ENCODE data around the gene AATK. TPM values are rescaled to one million over a fixed set of nuclear protein-coding genes. Genes with fewer than 3 reads are reported as not detected.

The AATK gene
- total RNA-seq, 1 donor from 2014 or later, result 440 TPM

- ATAC-seq (no peak), DNase-seq (ENCODE audit: low spot score) (no peak)
- intact Hi-C loops (cut with DNase I), result no loop called here
These were observed 18.5 kb upstream of the AATK start for GRCh38 chr17:81184555-81184954.

DNA sequence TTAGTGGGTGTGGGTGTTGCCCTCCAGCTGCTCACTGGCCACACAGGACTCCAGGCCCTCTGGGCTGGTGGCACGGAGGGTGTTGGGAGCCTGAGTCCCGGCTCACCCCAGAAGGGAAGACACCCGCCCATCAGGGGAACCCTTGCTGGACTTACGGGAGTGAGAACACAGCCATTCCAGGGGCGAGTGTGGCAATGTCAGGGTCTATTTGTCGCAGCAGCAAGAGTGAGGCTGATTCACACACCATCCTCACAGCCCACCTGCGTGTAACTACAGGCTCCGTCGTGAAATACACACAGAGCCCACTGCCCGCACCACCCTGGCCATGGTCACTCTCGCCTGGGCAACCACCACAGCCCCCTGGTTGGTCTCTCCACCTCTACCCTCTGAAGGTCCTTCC is 17.8 kb upstream of the AATK start:
- intact Hi-C loops (cut with DNase I), result no loop called here
- DNase-seq (ENCODE audit: low spot score) (no peak), ATAC-seq (no peak)

- intact Hi-C loops (cut with DNase I), result no loop called here
- ATAC-seq, result no peak
- DNase-seq (ENCODE audit: low spot score), result no peak
These were observed 17.3 kb upstream of the AATK start for GRCh38 chr17:81183316-81183715.

GRCh38 chr17:81182596-81182995 is 16.6 kb upstream of the AATK start:
- DNase-seq (ENCODE audit: low spot score), result no peak
- no peak for ATAC-seq
- intact Hi-C loops (cut with DNase I), result no loop called here

DNA sequence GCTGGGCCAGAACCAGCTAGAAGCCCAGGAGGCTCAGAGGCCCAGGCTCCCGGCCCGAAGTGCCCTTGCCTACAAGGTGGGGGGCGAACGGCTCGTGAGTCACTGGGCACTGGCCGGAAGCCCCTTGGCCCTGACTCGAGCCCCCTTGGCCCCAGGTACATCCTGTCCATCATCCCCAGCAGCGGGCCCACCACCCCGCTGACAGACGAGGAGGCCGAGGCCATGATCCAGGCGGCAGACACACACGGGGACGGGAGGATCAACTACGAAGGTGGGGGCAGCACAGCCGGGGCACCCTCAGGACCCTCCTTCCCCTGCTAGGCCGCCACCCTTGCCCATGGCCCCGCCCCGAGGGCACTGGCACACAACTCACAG is 15.8 kb upstream of the AATK start:
- ATAC-seq (no peak), DNase-seq (ENCODE audit: low spot score) (no peak)
- intact Hi-C loops (cut with DNase I), result no loop called here

DNA sequence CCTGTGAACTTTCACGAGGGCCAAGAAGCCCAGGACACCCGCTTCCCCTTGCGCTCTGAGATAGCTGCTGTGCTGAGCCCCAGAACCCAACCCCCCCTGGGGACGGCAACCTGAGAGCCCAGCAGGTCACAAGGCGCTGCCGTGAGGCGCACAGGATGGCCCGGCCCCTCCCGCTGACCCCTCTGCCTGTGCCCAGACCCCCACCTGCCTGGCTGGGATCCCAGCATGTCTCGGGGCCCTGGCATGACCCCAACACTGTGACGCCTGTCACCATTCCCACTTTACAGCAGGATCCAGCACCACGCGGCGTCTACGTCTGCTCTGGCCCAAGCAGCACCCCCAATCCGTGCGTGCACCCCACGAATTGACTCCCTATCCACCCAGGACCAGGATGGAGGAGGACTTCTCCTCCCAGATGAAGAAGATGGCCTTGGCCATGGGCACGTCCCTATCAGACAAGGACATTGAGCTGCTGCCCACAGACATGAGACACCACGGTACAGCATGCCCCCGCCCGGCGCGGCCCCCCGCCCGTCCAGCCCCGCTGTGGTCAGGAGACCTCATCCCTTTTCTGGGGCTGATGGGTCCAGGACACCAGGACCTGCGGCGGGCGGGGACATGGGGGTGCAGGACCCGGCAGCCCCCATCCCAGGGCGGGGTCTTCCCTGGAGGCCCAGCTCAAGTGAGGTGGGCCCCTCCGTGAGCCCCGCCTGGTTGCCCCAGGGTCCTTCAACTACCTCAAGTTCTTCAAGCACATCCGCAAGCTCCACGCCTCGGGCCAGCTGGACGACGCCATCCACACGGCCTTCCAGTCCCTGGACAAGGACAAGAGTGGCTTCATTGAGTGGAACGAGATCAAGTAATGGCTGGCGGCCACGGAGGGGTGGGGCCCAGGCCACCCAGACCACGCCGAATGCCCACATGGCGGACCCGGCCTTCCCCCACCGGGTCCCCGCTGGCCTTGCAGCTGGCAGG is 15.1 kb upstream of the AATK start:
- no peak for ATAC-seq
- intact Hi-C loops (cut with DNase I), result no loop called here
- no peak for DNase-seq (ENCODE audit: low spot score)

DNA sequence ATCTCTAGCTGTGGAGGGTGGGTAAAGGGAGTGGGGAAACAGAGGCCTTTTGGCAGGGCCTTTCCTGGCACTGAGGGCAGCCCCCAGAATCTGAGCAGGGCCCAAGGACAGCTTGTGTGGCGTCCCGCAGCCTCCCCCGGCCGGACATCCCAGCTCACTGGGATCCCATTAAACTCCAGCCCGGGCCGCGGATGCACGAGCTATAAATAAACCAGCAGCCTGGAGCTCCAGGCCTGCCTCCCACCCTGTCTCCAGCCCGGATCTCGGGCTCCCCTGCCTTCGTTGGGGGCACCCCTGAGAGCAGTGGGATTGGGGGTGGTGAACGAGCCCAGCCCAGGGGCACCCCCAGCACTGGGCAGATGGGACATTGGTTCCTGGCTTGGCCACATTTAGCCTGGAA is 13.8 kb upstream of the AATK start:
- DNase-seq (ENCODE audit: low spot score), result no peak
- intact Hi-C loops (cut with DNase I), result no loop called here
- ATAC-seq, result no peak

DNA sequence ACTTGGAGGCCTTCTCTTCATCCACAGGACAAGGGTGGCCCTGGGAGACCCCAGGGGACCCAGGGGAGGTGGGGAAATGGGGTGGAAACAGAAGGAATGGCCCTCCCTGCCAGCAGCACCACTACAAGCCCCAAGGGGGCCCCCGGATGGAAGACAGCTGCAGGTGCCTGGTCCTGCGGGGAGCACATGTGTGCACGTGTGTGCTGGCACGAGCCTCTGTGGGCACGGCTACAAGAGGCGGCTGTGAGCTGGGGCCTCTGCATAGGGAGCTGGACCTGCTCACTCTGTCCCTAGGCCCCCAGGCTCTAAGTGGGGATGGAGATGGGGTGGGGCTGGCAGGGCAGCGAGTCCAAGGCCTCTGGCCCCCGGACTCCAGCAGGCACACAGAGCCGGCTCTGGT is 13.2 kb upstream of the AATK start:
- ATAC-seq (peak; percentile 32), DNase-seq (ENCODE audit: low spot score) (no peak)
- intact Hi-C loops (cut with DNase I), result no loop called here

DNA sequence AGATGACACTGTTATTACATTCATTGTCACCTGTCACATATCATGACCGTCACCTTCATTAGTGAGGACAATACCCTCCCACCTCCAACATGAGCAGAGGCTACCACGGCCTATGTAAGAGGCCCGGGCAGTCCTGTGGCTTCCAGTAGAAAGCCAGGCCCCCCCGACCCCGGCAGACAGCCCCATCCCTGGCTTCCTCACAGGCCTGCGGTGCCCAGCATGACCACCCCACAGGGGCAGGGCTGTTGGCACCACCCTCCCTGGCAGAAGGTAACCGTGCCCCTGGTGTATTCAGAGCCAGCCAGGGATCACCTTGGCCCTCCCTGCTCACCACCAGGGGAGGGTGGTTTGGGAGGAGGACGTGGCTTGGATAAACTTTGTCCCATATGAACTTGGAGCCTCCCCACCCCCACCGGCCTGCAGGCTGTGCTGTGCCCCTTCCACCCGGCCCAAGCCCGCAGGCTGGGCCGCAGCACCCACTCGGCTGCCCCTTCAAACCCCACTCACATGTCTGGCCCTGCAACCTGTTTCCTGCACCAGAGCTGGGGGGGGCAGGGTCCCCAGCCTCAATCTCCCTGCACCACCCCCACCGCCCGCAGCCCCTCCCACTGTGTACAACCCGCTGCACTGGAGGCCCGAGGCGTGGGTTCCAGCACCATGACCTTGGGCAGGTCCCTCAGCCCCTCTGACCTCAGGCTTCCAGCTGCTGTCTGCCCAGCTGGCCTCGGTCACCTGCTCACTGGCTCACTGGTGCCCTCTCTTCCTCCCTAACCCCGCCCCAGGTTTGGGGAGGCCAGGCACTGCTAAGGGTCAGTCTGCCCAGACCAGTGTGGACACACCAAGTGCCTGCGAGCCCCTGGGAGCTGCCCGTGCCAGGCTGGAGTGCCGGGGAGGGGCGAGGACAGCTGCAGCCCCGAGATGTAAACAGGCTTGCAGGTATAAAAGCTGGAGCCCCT is 12.4 kb upstream of the AATK start:
- DNase-seq (ENCODE audit: low spot score) (no peak), ATAC-seq (peak; percentile 9)
- intact Hi-C loops (cut with DNase I), result no loop called here

GRCh38 chr17:81176666-81177065 is 10.6 kb upstream of the AATK start:
- intact Hi-C loops (cut with DNase I), result no loop called here
- DNase-seq (ENCODE audit: low spot score) (no peak), ATAC-seq (no peak)

- no peak for DNase-seq (ENCODE audit: low spot score)
- ATAC-seq, result no peak
- intact Hi-C loops (cut with DNase I), result no loop called here
These were observed 7.7 kb upstream of the AATK start for GRCh38 chr17:81173762-81174155.

GRCh38 chr17:81173052-81173761 is 7.2 kb upstream of the AATK start:
- DNase-seq (ENCODE audit: low spot score) (no peak), ATAC-seq (no peak)
- intact Hi-C loops (cut with DNase I), result no loop called here

DNA sequence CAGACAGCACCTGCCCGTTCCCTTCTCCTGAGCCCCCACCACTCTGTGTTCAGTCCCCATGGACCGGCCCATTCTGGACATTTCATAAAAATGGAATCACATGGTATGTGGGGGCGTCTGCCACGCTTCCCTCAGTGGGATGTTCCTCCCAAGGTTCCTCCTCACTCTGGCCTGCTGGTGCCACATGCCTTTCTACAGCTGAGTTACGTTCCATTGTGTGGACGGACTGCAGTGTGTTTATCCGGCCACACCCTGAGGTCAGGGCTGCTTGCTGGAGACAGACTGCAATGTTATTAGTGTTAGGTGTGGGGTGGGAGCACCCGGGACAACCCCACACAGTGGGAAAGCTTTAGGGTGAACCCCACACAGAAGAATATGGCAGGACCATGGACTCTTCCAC is 5.9 kb upstream of the AATK start:
- DNase-seq (ENCODE audit: low spot score), result no peak
- intact Hi-C loops (cut with DNase I), result no loop called here
- peak; percentile 61 for ATAC-seq

DNA sequence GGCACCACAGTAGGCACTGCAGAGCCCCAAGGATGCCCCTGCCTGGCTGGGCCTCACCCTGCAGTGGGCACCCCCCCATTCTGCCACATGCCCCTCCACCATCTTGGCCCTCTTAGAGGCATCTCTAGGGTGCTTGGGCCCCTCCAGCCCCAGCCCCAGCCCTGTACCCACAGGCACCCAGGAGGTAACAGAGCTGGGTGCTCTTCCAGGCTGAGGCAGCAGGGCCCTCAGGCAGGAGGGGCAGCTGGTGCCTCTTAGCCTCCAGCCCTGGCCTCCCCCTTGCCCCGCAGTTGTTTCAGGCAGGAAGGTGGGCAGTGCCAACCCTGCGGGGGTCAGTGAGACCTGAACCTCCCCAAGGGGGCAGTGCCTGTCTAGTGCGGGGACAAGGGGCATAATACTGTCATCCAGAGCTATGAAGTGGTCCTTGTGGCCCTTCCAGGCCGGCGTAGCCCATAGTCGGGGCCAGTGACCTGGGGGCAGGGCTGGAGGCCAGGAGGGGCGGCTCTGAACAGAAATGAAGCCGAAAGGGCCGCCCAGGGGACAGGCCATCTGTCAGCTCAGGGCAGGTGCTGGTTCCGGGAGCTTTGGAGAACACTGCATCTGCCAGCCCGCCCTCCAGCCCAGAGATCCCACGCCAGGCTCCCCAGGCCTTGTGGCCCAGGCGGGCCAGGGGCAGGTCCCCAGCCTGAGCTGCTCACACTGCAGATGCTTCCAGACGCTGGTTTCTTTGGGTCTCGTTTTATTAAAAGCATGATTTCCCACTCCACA is 4.9 kb upstream of the AATK start:
- DNase-seq (ENCODE audit: low spot score) (no peak), ATAC-seq (peak; percentile 26)
- intact Hi-C loops (cut with DNase I), result no loop called here

DNA sequence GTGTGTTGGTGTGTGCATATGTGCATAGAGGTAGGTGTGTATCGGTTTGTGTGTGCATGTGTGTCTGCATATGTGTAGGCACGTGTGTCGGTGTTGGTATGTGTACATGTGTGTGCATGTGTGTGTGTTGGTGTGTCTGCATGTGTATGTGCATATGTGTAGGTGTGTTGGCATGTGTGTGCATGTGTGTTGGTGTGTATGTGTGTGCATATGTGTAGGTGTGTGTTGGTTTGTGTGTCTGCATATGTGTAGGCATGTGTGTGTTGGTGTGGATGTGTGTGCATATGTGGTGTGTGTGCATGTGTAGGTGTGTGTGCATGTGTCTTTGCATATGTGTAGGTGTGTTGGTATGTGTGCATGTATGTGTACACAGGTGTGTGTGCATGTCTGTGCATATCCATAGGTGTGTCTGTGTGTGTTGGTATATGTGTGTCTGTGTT is 3.9 kb upstream of the AATK start:
- no peak for DNase-seq (ENCODE audit: low spot score)
- ATAC-seq, result no peak
- intact Hi-C loops (cut with DNase I), result no loop called here

- intact Hi-C loops (cut with DNase I), result no loop called here
- ATAC-seq, result no peak
- no peak for DNase-seq (ENCODE audit: low spot score)
These were observed 1.6 kb upstream of the AATK start for GRCh38 chr17:81167638-81168037.

DNA sequence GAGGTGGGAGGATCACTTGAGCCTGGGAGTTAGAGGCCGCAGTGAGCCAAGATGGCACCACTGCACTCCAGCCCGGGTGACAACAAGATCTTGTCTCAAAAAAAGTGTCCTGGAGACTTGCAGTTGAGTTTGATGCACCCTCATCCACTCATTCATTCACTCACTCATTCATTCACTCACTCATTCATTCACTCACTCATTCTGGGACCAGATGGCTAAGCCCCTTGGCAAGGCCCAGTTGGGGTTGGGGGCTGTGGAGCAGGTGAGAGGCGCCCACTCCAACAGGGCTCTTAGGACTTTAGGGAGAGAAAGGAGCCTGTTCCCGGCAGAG is 1.1 kb upstream of the AATK start:
- DNase-seq (ENCODE audit: low spot score), result no peak
- ATAC-seq, result no peak
- intact Hi-C loops (cut with DNase I), result no loop called here

GRCh38 chr17:81165246-81166032 is 582 bp downstream of the AATK start, which contains the start of gene PVALEF:
TSS of gene PVALEF (plus strand) at chr17:81165507. CDS start at chr17:81181227, 15,720 bp downstream.
- DNase-seq (ENCODE audit: low spot score) (no peak), ATAC-seq (peak; percentile 50)
- intact Hi-C loops (cut with DNase I), result no loop called here

Measured in sciatic nerve (tissue), 2 donors.